Adrenal gland (tissue), 12 donors: ENCODE data around the gene TGM4. TPM values are rescaled to one million over a fixed set of nuclear protein-coding genes. Genes with fewer than 3 reads are reported as not detected.

Source experiments
- DNase-seq, 7 donors: peaks; one replicate each; pipeline ENCODE4 v3.0.0-alpha.2; 2019 to 2020
- H3K27ac ChIP-seq, 5 donors: fragments of 200-600 bp; sonication (generic) in 4 of 5; 1 replicate in 3 of 5; 2 replicates in 2 of 5; pipeline versions ENCODE4 v1.5.1 to v1.8.0; 2016 to 2020; ENCODE audit warnings: mild to moderate bottlenecking in 1 of 5
- H3K27me3 ChIP-seq: fragments of 200-600 bp; 2 replicates; pipeline ENCODE4 v1.8.0; 2021
- H3K36me3 ChIP-seq, 2 donors: fragments of 200-600 bp; replicated peaks in 1 of 2; 1 replicate in 1 of 2; 2 replicates in 1 of 2; pipeline versions ENCODE4 v1.5.1 to v1.8.0; 2018 to 2022
- H3K4me1 ChIP-seq, 2 donors: fragments of 200-600 bp; replicated peaks in 1 of 2; 1 replicate in 1 of 2; 2 replicates in 1 of 2; pipeline versions ENCODE4 v1.5.1 to v1.8.0; 2018 to 2021
- H3K4me3 ChIP-seq, 4 donors: fragments of 200-600 bp; sonication (generic) in 3 of 4; one replicate each; pipeline ENCODE4 v1.5.1; 2016 to 2018
- H3K9me3 ChIP-seq, 3 donors: fragments of 200-600 bp; sonication (generic) in 1 of 3; replicated peaks in 1 of 3; 1 replicate in 2 of 3; 2 replicates in 1 of 3; pipeline versions ENCODE4 v1.5.1 to v1.8.0; 2016 to 2021
- POLR2A ChIP-seq, 2 donors: fragments of 450-650 bp; IDR thresholded peaks; one replicate each; pipeline ENCODE4 v1.6.1; 2017; ENCODE audit warnings: antibody characterized with exemption in 2 of 2, mild to moderate bottlenecking in 2 of 2, moderate library complexity in 1 of 2
- WGBS, 4 donors: extraction: QIAGEN DNeasy Blood & Tissue Kit in 2 of 4; methylation state at CpG; one replicate each; pipeline versions ENCODE4 v1.1.5 to v1.1.7; 2013 to 2017; 5-methylcytosine and 5-hydroxymethylcytosine counted together
- intact Hi-C, 2 donors: fragments of 100-400 bp; cut with DNase I; formaldehyde crosslinking; loops; one replicate each; pipeline versions ENCODE4 v1.14.1 to v1.15.0; 2022 to 2023
- polyA plus RNA-seq, 3 donors: library from polyadenylated mRNA; stranded (reverse); fragments of 200-250 nt in 2 of 3; fragments of 350-450 nt in 1 of 3; fragmentation: Illumina TruSeq in 1 of 3; extraction: RNeasy Lipid Tissue Mini Kit (QIAGEN cat#74804) in 1 of 3; gene quantifications; one replicate each; pipeline ENCODE4 v1.2.3, GENCODE V29; 2013 to 2014
- total RNA-seq, 9 donors: library from RNA; depleted of rRNA in 4 of 9; stranded (reverse); fragments of >200 nt in 4 of 9; fragments of 120-200 nt in 1 of 9; fragmentation: NEBNext Ultra II Directional in 1 of 9; extraction: Animal tissue kit (Norgen Biotek cat#: 25700) in 1 of 9; gene quantifications; one replicate each; pipeline versions ENCODE4 v1.1.0 to v1.2.4, GENCODE V29; 2013 to 2023
- TF ChIP-seq, protein P1 (sequence below), 6 experiments: fragments of 450-650 bp in 4 of 6; fragments of 200-600 bp in 2 of 6; sonication (generic) in 1 of 6; IDR thresholded peaks; 1 replicate in 5 of 6; 2 replicates in 1 of 6; pipeline versions ENCODE4 v1.5.1 to v1.8.0; 2016 to 2021; ENCODE audit warnings: antibody characterized with exemption in 6 of 6, mild to moderate bottlenecking in 2 of 6, moderate library complexity in 1 of 6
- donor health status: healthy with polysubstance abuse.
- donor health status: Bipolar disorder and iron deficiency.
- donor health status: DM: yes; HTN: yes; CAD: no.
- donor health status: DM: no; HTN: no; CAD: no.
- donor health status: DM: no; HTN: no; CAD: no.
- donor health status: DM: yes; HTN: yes; CAD: no.

TGM4 gene
- total and polyA plus RNA-seq, 12 donors = 0.10 to 2.2 (median 0.22) TPM; not detected in 5

GRCh38 chr3:44903314-44903713 is 28.9 kb downstream of the TGM4 start:
- WGBS, 4 donors = 36 to 43% (median 40%) methylated on average over 2 of the region's 2 CpGs
- intact Hi-C loops = no loop called here
- H3K27ac ChIP-seq = no peak overlapping the region
- no peak for DNase-seq
- H3K36me3 ChIP-seq = no peaks in the 10 kb centered on the region
- H3K4me3 ChIP-seq = no peak overlapping the region
- no peaks in the 10 kb centered on the region for H3K9me3 ChIP-seq
- H3K27me3 ChIP-seq = peaks cover 11% of the 10 kb centered on the region
- TF ChIP-seq POLR2A (IDR thresholded peaks at IDR 0.05) = no peak
- TF ChIP-seq, protein P1, sequence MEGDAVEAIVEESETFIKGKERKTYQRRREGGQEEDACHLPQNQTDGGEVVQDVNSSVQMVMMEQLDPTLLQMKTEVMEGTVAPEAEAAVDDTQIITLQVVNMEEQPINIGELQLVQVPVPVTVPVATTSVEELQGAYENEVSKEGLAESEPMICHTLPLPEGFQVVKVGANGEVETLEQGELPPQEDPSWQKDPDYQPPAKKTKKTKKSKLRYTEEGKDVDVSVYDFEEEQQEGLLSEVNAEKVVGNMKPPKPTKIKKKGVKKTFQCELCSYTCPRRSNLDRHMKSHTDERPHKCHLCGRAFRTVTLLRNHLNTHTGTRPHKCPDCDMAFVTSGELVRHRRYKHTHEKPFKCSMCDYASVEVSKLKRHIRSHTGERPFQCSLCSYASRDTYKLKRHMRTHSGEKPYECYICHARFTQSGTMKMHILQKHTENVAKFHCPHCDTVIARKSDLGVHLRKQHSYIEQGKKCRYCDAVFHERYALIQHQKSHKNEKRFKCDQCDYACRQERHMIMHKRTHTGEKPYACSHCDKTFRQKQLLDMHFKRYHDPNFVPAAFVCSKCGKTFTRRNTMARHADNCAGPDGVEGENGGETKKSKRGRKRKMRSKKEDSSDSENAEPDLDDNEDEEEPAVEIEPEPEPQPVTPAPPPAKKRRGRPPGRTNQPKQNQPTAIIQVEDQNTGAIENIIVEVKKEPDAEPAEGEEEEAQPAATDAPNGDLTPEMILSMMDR (IDR thresholded peaks at IDR 0.05) = no peak
- H3K4me1 ChIP-seq = no peaks in the 10 kb centered on the region

DNA sequence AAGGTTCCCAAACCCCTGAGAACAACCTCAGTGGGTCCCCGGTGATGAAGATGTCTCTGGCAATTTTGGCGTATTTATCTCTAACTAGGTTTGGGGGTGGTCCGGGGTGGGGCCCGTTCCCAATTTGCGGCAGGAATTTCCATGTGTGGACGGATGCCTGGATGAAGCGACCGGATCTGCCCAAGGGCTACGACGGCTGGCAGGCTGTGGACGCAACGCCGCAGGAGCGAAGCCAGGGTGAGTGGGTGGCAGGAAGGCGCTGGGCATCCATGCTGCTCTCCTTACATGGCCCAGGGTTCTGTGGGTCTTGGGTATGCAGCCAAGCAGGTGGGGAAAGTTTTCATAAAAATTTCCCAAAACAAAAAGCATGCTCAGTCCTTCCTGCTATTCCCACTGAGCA is 29.3 kb downstream of the TGM4 start:
- no peaks in the 10 kb centered on the region for H3K36me3 ChIP-seq
- peaks cover 8% of the 10 kb centered on the region for H3K27me3 ChIP-seq
- 87 to 88% (median 88%) methylated on average over 14 to 15 of the region's 15 CpGs for WGBS, 4 donors
- no peaks in the 10 kb centered on the region for H3K4me1 ChIP-seq
- DNase-seq = no peak
- no peak overlapping the region for H3K27ac ChIP-seq
- intact Hi-C loops = no loop called here
- no peak for TF ChIP-seq POLR2A (IDR thresholded peaks at IDR 0.05)
- TF ChIP-seq, protein P1 (IDR thresholded peaks at IDR 0.05) = no peak
- no peaks in the 10 kb centered on the region for H3K9me3 ChIP-seq
- H3K4me3 ChIP-seq = no peak overlapping the region

GRCh38 chr3:44905446-44906157 is 31.2 kb downstream of the TGM4 start:
- Histone ChIP-seq H3K36me3 (no peaks in the 10 kb centered on the region), H3K4me3 (no peak overlapping the region), H3K9me3 (no peaks in the 10 kb centered on the region), H3K27me3 (peaks cover 5% of the 10 kb centered on the region), H3K27ac (no peak overlapping the region), H3K4me1 (no peaks in the 10 kb centered on the region)
- TF ChIP-seq, protein P1 (IDR thresholded peaks at IDR 0.05) = no peak
- no peak for TF ChIP-seq POLR2A (IDR thresholded peaks at IDR 0.05)
- WGBS, 4 donors = 69 to 97% (median 77%) methylated on average over 3 of the region's 3 CpGs
- intact Hi-C loops = no loop called here
- no peak for DNase-seq

DNA sequence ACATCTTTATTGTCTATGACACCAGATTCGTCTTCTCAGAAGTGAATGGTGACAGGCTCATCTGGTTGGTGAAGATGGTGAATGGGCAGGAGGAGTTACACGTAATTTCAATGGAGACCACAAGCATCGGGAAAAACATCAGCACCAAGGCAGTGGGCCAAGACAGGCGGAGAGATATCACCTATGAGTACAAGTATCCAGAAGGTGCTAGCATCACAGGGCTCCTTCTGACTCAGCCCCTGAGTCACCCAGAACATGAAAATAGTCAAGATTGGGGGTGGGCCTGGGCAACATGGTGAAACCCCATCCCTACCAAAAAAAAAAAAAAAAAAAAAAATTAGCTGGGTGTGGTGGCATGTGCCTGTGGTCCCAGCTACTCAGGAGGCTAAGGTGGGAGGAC is 32.6 kb downstream of the TGM4 start:
- H3K4me1 ChIP-seq = no peaks in the 10 kb centered on the region
- TF ChIP-seq POLR2A (IDR thresholded peaks at IDR 0.05) = no peak
- TF ChIP-seq, protein P1 (IDR thresholded peaks at IDR 0.05) = no peak
- H3K9me3 ChIP-seq = no peaks in the 10 kb centered on the region
- no peak for DNase-seq
- 54 to 85% (median 80%) methylated on average over 4 of the region's 4 CpGs for WGBS, 4 donors
- H3K4me3 ChIP-seq = no peak overlapping the region
- no peaks in the 10 kb centered on the region for H3K27me3 ChIP-seq
- H3K27ac ChIP-seq = no peak overlapping the region
- H3K36me3 ChIP-seq = no peaks in the 10 kb centered on the region
- intact Hi-C loops = no loop called here
